ENCODE measurements around the gene ST6GALNAC2.
"Not testable (repeated sequence)": the region's sequence is repeated elsewhere in the genome, so short reads cannot be mapped to it uniquely, and the experiment has no call there.

The ST6GALNAC2 gene

GRCh38 chr17:76538941-76539570, 46.6 kb downstream of the ST6GALNAC2 start:
- DNase-seq, result no peak

GRCh38 chr17:76538281-76538931, 47.3 kb downstream of the ST6GALNAC2 start:
- DNase-seq, result no peak

GRCh38 chr17:76537578-76538280, 47.9 kb downstream of the ST6GALNAC2 start, which contains the start of gene CYGB:
Gene CYGB (minus strand): TSS chr17:76537709. CDS start chr17:76537542, 167 bp downstream.
- no peak for DNase-seq

GRCh38 chr17:76537288-76537577, 48.4 kb downstream of the ST6GALNAC2 start:
- no peak for DNase-seq

GRCh38 chr17:76536511-76537287, 49.0 kb downstream of the ST6GALNAC2 start:
- no peak for DNase-seq

- no peak for DNase-seq
These were observed 49.7 kb downstream of the ST6GALNAC2 start for GRCh38 chr17:76535788-76536510.

GRCh38 chr17:76534831-76535732, 50.6 kb downstream of the ST6GALNAC2 start:
- no peak for DNase-seq

- not testable (repeated sequence) for DNase-seq
These were observed 51.9 kb downstream of the ST6GALNAC2 start for GRCh38 chr17:76533640-76534359.

GRCh38 chr17:76532072-76532651, 53.5 kb downstream of the ST6GALNAC2 start:
- DNase-seq, result no peak

GRCh38 chr17:76531486-76532038, 54.1 kb downstream of the ST6GALNAC2 start:
- no peak for DNase-seq

- no peak for DNase-seq
These were observed 54.7 kb downstream of the ST6GALNAC2 start for GRCh38 chr17:76530811-76531485.

- DNase-seq, result no peak
These were observed 55.5 kb downstream of the ST6GALNAC2 start for GRCh38 chr17:76530095-76530723.

- DNase-seq, result no peak
These were observed 56.2 kb downstream of the ST6GALNAC2 start for GRCh38 chr17:76529224-76530094.

GRCh38 chr17:76528528-76529223, 57.0 kb downstream of the ST6GALNAC2 start:
- no peak for DNase-seq

GRCh38 chr17:76528156-76528527, 57.5 kb downstream of the ST6GALNAC2 start:
- DNase-seq, result no peak

- DNase-seq, result no peak
These were observed 58.1 kb downstream of the ST6GALNAC2 start for GRCh38 chr17:76527430-76528111.

- DNase-seq, result not testable (repeated sequence)
These were observed 58.6 kb downstream of the ST6GALNAC2 start for GRCh38 chr17:76527016-76527415.

Measured in NCI-H446 (cell line).